AG08396 (cell line): ENCODE data around the gene WNK4.

Experiments used
- DNase-seq: peaks from one replicate; pipeline ENCODE4 v3.0.0; 2012; ENCODE audit warnings: low spot score, mixed read lengths

The WNK4 gene

DNA sequence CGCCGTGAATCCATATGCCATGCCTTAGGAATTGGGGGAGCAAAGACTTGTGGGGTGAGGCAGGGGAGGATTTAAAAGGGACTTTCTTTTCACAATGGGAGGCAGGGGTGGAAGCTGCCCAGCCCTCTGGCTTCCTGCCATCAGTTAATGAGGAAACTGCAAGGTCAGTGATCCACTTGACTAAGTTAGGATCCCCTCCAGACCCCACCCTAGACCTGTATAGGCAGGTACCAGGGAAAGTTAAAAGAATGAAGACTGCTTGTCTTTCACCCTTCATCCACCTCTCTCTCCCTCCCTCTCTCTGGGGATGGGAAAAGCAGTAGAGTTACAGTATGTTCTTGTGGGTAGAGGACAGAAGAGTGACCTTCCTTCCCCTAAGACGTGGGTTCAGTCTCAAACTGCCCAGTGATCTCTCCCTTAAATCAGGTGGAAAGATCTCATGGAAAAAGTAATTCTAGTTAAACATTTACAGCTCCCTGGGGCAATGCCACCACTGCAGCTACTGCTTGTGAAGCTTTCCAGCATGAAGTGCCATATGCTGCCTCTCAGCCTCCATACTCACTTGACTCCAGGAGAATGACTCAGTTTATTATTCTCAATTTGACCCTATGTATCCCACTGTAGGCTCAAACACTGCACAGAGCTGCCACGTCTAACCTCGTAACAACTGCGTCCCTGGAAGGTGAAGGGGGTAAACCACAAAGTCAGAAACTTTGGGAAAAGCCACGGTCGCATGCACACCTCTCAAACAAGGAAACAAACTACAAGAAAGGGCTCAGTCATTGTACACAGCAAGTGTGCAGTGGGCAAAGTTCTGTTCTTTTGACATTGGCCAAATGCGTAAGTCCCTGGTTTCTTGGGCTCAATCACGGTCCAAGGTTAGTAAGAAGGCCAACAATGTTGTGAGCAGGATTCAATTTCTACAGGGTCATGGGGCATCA, 16.9 kb downstream of the WNK4 start:
- no peak for DNase-seq

DNA sequence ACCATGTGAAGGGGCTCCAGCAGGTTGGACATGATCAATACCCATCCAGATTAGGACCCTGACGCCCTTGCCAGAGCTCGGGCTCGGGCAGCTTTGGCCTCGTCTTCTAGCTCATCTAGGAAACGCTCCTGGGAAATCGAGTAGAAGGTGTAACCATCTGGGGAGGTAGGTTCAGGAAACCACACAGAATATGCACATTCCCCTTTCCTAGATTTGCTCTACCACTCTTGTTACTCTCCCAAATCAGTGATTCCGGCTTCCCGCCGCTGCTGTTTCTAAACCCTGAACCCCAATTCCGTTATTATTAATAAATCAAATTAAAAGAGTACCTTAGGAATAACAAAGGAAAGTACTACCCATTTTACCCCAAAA, 17.6 kb downstream of the WNK4 start:
- DNase-seq = no peak

DNA sequence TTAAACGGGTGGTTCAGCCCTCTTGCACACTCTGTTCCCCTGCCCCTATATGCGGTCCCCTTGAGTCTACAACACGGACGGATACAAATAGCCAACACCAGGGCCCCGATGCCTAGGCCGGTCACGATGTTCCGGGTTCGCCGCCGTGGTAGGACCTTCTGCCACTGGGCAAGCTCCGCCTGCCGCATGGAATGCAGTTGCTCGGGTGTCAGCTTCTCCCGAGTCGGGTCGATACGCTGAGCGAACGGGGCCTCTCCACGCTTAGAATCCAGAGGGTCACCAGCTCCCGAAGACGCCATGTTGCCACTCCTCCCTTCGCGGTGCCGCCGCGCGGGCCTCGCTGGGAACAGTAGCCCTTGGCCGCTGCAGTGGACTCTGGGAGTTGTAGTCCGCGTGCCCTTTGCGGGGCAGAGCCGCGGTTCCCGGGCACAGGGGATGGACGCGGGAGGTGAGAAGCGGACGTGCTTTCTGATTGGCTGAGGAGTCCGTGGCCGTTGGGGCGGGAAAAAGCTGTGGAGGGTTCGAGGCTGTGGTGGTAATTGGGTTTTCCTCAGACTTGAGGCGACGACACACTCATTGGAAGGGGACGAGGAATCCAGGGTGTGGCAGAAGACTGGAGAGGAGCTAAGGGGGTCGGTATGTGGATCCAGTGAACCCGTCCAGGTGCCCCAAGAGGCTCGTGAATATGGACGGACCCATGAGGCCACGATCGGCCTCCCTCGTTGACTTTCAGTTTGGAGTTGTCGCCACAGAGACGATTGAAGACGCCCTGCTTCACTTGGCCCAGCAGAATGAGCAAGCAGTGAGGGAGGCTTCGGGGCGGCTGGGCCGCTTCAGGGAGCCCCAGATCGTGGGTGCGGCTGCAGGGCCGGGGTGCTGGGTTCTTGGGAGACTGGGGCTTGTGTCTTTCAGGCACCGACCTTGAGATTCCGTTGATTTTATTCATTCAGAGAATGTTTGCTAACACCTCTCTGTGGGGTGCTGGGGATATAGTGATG, 18.3 kb downstream of the WNK4 start, which contains the start of the genes CNTD1 and COA3:
CNTD1 (plus strand) TSS at position 479 of the 998 bp plus-strand sequence; CDS start at position 686, 207 bp downstream.
COA3 (minus strand) TSS at position 322 of the 998 bp plus-strand sequence; CDS start at position 299, 23 bp downstream.
- DNase-seq = peak; percentile 93

DNA sequence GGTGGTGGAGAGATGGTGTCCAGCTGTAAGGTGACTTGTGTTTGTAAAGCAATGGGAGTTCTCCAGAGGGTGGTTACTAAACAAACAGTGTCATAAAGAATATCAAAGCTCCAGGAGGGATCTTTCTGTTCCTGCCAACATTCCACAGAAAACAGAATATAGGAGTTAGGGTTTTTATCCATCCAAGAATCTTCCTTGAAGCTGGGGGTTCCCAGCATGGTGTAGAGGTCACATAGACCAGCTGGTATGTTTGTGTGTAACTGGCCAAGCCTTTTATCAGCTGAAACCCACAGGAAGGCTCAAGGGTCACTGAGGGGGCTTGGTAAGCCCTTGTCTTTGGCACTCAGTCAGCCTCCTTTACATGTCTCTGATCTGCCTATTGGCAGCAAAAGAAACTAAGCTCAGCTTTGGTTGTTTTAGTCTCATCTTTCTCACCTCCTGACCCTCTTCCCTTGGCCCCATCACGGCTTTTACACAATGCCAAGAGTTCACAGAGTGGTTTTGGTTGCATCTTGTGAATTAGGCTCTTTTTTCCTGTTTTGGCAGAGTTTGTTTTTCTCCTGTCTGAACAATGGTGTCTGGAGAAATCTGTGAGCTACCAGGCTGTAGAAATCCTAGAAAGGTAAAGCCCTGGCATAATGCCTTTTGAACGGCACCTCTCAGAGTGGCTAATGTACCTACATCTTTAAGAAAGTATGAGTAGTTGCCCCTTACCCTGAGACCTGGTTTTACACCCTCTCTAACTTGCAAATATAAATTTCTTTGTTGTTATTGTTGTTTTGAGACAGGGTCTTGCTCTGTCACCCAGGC, 22.9 kb downstream of the WNK4 start:
- DNase-seq = no peak

DNA sequence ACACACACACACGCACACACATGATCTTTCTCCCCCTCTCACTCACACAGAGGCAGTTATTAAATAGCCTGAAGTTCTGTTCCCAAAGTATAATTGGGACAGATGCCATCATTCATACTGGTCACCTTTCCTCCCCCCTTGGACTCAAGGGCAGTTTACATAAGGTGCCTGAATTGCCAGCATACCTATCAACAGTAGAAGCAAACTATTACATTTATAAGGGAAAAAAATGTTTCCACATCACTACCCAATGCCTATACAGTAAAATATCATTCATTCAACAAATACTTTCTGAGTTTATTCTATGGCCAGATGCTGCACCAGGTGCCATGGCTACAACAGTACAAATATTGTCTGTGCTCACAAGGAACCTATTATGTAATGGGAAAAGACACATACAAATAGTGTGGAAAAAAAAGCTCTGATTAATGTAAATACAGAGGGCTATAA, 24.5 kb downstream of the WNK4 start:
- no peak for DNase-seq

DNA sequence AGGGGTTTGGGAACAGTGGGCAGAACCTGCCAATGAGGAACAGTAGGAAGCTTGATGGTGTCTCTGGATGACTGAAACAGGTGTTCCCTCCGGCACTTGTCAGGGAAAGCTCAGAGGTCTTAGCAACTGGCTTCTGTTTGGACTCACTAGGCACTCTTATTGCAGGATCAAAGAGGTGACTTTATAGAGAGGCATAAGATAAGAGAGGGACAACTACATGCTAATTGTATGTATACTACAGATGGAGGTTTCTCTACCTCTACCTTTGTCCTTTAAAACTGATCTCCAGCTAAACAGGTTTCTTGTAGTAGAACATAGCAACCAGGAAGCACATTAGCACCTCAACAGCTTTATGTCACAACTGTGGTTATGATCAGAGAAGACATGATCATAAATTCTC, 25.8 kb downstream of the WNK4 start:
- no peak for DNase-seq

DNA sequence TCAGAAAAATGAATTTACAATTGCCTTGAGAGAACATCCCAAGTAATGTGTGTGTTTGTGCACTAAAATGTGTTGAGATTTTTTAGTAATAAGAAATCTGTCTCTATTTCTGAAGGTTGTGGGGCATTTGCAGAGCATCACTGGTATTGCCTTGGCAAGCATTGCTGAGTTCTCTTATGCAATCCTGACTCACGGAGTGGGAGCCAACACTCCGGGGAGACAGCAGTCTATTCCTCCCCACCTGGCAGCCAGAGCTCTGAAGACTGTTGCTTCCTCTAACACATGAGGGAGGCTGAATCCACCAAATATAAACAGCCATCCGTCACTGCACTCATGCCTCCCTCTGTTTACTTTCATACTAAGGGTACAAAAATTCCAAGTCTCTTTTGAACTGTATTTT, 28.8 kb downstream of the WNK4 start:
- DNase-seq = peak; percentile 84

DNA sequence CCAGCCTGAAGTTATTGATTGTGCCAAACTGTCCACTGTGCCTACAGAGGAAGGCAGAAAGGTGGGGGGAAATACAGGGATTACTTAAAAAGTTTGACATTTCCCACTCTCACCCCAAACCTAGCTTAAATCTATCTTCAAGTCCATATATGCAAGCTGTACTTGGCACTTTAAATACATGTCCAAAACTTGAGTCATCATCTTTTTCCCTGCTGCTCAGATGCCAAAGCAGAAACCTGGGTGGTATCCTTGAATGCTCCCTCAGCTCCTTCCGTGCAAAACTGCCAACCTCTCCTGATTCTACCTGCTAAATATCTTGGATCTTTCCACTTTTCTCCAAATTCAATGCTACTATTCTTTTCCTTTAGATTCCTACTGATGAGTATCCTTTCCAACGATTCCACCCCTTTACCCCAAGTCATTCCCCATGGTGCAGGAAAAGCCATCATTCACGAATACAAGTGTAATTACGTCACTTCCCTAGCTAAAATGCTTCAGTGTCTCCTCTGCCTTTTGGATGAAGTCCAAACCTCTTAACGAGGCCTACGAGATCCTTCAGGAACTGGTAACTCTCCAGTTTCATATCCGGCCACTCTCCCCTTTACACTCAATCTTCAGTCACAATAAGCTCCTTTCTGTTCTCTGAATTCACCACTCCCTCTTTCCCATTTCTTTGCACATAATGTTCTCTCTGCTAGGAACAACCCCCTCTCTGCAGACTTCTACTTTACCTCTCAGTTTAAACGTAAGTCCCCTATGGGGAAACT, 34.4 kb downstream of the WNK4 start:
- peak; percentile 13 for DNase-seq

DNA sequence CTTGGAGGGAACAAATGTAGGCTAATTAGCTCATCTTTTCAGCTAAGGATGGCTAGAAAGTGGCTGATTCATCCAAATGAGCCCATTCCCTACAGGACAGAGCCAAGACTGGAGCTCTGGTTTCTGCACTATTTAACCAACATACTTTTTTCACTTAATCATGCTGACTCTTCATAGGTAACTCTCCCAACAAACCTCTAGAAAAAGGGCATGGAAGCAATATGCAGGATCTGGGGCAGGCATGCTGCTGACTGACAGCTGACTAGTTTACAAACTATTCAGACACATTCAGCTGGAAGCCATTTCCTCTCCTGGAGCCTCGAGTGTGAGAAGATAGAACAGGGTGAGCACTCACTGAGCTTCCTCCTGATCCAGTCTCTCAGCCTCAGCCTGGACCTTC, 37.5 kb downstream of the WNK4 start:
- DNase-seq = no peak

DNA sequence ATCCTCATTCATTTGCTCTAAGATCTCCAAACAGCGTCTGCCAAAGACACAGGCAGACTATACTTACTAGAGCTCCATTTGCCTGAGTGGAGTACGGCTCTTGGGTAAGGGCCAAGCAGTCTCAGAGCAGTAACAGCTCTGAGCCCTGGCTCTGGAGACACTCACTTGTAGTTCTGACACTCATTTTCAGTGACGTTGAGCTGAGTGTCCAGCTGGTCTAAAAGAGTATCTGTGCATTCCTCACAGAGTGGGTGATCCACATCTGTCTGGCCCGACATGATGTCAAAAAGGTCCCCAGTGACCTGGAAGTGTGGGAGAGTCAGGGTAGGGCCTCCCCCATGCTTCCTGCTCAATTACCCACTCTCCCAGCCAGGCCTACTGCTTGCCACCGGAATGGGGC, 38.0 kb downstream of the WNK4 start:
- DNase-seq = no peak

DNA sequence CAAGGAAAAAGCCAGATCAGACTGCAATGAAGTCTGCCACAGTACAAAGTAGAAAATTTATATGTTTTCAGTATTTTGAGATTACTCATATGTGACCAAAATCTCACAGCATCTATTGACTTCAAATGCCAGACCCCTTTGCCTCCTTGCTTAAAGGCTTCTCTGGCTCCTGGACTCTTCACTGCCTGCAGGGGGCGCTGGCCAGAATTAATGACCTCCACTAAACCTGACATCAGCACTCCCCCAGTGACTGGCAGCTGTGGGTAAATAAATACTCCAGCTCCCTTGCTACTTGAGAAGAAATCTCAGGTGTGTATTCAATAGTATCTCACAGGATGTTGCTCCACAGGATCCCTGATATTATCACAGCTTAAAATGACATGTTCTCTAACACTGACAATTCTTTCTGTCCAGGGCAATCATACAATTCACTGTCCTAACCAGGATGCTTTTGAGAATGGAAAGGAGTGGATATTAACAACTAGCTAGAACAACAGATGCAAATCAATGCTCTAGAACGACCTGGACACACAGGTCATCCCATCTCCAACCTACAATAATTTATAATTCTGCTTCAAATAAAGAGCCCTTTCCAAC, 39.6 kb downstream of the WNK4 start:
- peak; percentile 47 for DNase-seq

DNA sequence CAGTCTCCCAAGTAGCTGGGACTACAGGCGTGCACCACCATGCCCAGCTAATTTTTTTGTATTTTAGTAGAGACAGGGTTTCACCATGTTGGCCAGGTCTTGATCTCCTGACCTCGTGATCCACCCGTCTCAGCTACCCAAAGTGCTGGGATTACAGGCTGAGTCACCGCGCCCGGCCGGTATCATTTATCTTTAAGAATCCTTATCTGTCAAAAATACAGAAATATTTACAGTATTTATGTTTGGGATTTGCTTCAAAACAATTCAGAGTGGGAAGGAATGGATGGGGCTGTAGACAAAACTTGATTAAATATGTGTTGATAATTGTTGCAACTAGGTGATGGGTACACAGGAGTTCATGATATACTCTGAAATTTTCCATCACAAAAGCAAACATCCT, 40.8 kb downstream of the WNK4 start:
- no peak for DNase-seq

DNA sequence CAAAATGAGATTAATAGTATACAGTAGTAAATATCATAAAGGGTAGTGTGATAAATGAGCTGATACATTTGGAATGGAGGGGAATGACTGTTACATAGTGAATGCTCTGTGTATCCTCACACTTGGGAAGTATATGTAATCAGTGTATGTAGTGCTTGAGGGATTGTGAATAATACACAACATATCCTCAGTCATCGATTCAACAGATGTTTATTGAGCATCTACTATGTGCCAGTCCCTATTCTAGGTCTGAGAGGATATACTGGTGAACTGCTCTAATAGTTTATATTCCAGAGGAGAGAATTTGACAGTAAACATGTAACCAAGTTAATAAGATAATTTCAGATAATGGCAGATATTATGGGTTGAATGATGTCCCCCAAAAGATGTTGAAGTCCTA, 47.1 kb downstream of the WNK4 start:
- DNase-seq = no peak

DNA sequence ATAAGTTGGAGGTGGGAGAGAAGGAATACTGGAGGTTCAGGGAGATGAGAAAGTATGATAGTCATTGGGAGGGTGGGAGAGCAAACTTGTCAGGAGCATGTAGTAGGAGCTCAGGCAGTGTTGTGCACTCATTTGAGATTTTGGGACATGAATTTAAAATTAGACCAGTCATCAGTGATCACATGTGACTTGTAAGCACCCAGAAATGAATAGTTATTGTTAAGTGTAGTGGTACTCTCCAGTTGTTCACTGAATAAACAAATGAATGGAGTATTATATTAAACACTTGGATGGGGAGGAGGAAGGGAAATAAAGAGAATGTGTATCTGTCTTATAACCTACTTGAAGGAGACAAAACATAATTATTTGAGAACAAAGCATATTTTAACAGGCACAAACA, 50.6 kb downstream of the WNK4 start:
- DNase-seq = no peak

DNA sequence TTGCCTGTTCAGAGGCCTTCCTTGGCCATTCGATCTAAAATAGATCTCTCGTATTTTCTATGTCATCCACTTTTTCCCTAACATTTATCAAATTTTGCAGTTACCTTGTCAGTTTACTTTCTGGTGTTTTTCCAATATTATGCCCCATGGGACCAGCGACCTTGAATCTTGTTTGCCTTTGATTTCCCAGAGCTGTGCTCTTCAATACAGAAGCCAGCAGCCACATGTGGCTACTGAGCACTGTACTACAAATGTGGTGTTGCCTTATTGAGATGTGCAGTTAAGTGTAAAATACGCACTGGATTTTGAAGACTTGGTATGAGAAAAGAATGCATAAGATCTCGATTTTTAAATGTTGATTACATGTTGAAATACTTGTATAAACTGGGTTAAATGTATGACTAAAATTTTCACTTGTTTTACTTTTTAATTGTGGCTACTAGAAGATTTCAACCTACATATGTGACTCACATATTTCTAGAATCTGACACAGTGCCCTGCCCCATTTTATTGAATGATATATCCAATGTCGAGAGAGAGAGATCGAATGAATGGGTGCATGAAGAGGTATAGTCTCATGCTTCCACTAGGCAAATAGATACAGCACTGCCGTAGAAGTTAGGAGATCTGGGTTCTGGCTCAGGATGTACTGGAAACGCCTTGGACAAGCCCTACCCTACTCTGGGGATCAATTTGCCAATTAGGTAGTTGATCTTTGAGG, 52.0 kb downstream of the WNK4 start:
- DNase-seq = no peak

DNA sequence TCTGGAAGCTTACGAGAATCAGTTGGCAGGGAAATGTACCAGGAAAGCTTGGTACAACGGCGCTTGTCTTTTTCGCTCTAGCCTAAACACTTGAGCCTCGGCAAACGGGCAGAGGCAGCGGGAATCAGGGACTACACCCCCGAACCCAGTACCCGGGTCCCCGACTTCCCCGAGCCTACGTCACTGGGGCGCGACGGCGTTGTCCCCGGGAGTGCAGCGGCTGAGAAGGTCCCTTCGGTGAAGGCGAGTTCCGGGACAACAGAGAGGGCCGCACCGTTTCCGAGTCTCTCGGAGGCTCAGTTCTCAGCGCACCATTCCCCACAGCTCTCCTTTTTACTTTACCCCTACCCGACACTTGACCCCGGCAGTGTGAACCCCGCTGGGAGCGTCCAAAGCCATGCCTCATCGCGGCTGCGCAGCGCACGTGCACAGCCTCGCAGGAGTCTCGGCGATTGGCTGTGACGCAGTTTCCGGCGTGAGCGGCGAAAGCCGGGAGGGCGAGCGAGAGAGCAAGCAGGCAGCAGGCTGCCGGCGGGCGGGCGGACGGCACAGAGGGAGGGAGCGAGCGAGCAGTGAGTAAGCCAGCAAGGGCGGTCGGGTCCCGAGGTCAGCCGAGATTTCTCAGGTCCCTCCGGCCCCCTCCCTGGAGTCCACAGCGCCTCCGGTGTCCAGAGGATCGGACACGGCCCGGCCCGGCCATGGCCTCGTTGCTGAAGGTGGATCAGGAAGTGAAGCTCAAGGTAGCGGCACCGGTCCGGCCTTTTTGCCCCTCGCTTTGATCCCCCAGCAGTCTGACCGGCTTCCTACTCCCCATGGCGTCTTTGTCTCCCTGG, 52.7 kb downstream of the WNK4 start, which contains the start of gene PSME3:
PSME3 (plus strand) TSS at position 464 of the 833 bp plus-strand sequence; CDS start at position 699, 235 bp downstream.
- DNase-seq = peak; percentile 91

DNA sequence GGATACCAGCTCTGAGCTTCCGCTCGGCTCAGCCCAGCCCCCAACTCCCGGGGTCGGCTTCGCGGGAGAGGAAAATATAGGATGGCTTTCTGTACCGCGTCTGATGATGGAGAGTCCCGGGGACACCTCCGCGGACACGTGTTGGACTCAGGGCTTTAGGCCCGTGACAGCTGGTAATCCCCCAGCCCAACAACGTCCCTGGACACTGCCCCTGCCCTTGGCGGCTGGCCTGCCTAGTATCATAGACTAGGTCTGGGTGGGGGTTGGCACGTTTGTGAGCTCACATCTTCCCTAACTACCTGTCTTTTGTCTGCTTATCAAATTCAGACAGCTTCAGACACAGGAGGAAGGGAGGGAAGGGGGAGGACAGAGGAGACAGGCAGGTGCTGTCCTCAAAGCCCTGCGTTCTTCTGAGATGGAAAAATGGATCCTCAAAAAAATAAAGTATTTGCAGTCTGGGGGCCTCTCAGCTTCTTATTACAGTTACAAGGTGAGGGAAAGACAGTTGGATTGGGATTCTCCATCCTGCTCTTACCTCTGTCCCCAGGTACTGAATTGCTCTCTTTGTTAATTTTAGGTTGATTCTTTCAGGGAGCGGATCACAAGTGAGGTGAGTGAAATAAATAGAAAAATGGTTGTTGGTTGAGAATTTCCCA, 53.5 kb downstream of the WNK4 start:
- no peak for DNase-seq

DNA sequence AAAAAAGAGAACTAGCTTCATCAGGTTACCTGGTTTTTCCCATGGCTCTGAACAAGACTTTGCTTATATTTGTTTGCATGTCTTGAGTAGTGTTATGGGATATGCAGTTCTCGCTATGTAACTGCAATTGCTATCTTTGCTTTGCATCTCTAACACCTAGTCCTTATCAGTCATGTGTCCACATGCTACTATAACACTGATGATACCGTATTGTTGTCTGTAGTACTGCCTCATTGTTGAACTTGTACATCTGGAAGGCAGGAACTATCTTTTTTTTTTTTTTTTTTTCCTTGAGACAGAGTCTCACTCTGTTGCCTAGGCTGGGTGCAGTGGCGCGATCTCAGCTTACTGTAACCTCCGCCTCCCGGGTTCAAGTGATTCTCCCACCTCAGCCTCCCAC, 55.3 kb downstream of the WNK4 start:
- DNase-seq = no peak
